SK-MEL-5 (cell line): ENCODE results near the gene PIP4K2A. TPM values are rescaled to one million over a fixed set of nuclear protein-coding genes. Genes with fewer than 3 reads are reported as not detected.
"Not testable (repeated sequence)": the region's sequence is repeated elsewhere in the genome, so short reads cannot be mapped to it uniquely, and the experiment has no call there.

Experiments
- DNase-seq: peaks from one replicate; pipeline ENCODE4 v3.0.0-alpha.2; 2016; ENCODE audit warnings: low read depth, low spot score
- in situ Hi-C: cut with HindIII; loops from 2 replicates; pipeline ENCODE4 v1.10.0; 2016; ENCODE audit warnings: low sequenced_read_pairs, high pct_unique_total_duplicates, low pct_unique_long_range_greater_than_20kb
- total RNA-seq: library from RNA; depleted of rRNA; stranded (reverse); fragments of >200 nt; shearing (Covaris generic); gene quantifications from 2 replicates; pipeline ENCODE4 v1.2.3, GENCODE V29; 2014

The PIP4K2A gene
- total RNA-seq, 1 experiment from 2014 or later = 109 TPM

DNA sequence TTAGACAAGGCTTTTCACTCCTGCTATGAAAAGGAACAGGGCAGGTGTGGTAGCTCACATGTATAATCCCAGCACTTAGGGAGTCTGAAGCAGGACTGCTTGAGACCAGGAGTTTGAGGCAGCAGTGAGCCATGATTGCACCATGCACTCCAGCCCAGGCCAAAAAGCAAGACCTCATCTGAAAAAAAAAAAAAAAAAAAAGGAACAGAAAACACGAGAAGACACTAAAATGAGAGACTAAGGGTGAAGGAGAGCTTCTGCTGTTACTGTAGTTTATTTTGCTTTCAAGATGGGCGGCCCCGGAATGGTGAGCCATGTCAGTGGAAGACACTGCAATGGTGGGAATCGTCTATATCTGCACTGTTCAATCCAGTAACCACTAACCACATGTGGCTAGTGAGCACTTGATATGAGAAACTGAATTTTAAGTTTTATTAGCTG is 9.9 kb downstream of the PIP4K2A start:
- in situ Hi-C loops = no loop called here
- DNase-seq = no peak

DNA sequence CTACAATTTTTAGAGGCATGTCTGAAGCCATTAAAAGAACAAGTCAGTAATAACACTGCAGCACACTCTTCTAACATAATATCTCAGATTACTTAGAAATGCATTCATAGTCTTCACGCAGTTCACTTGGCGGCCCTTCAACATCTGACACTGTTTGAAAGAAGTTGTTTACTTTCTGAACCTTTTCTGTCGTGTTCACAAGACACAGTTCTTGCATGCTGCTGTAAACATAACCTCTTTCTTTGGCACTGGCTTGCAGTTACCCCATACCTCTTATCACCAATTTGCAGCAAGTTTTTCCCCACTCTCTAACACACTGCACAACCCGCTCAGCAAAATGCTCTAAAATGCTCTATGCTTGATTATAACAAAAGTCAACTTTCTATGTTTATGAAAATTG is 12.0 kb downstream of the PIP4K2A start:
- in situ Hi-C loops = no loop called here
- no peak for DNase-seq

GRCh38 chr10:22701132-22701826 is 13.1 kb downstream of the PIP4K2A start:
- no peak for DNase-seq
- in situ Hi-C loops = no loop called here

GRCh38 chr10:22700489-22700888 is 13.9 kb downstream of the PIP4K2A start:
- in situ Hi-C loops = no loop called here

GRCh38 chr10:22699976-22700375 is 14.4 kb downstream of the PIP4K2A start:
- no peak for DNase-seq
- in situ Hi-C loops = no loop called here

More at GRCh38 chr10:22700489-22700888, 13.9 kb downstream of the PIP4K2A start:
- no peak for DNase-seq

DNA sequence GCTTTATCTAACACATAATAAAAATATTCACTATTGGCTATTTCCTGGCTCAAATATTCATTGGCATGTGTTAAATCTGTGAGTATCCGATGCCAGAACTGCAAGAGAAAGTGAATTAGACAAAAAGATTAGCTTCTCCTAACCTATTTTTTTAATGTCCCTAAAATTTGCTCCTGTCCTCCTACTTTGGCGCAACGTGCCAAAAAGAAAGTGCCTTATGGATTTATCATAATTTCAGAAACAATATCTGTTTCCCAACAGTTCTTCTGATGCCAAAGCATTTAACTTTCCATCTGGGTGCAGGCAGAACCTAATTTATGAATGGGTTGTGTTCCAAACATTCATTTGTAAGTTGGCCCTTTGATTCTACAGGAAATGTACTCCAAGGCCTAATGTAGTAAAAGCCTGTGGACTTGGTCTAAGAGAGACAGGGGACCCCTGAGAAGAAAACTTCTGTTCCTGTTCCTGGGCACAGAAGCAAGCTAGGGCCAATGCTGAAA is 15.4 kb downstream of the PIP4K2A start:
- DNase-seq = no peak
- in situ Hi-C loops = no loop called here

DNA sequence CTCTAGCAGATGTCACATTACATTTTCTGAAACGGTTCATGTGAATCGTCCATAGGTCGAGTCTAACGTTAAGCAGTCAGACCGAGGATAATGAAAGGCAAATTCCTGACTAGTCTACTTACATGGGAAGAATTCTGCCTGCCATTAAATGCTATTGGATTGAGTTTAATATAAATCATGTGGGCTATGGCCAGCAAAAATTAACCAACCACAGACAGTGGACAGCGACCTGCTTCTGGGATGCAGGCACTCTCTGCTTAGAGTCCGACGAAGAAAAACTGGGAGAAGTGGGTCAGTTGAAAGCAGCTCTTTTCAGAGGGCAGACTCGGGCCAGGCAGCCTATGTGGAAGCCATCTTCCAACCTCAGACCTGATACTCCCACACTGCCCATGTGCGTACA is 16.6 kb downstream of the PIP4K2A start:
- no peak for DNase-seq
- in situ Hi-C loops = no loop called here

- DNase-seq = no peak
- in situ Hi-C loops = no loop called here
Measured at GRCh38 chr10:22697101-22697500, 17.3 kb downstream of the PIP4K2A start.

GRCh38 chr10:22693860-22694259 is 20.5 kb downstream of the PIP4K2A start:
- DNase-seq = no peak
- in situ Hi-C loops = no loop called here

GRCh38 chr10:22693371-22693784 is 21.0 kb downstream of the PIP4K2A start:
- in situ Hi-C loops = no loop called here
- DNase-seq = no peak

GRCh38 chr10:22692119-22692518 is 22.3 kb downstream of the PIP4K2A start:
- DNase-seq, in situ Hi-C loops: not testable (repeated sequence)

DNA sequence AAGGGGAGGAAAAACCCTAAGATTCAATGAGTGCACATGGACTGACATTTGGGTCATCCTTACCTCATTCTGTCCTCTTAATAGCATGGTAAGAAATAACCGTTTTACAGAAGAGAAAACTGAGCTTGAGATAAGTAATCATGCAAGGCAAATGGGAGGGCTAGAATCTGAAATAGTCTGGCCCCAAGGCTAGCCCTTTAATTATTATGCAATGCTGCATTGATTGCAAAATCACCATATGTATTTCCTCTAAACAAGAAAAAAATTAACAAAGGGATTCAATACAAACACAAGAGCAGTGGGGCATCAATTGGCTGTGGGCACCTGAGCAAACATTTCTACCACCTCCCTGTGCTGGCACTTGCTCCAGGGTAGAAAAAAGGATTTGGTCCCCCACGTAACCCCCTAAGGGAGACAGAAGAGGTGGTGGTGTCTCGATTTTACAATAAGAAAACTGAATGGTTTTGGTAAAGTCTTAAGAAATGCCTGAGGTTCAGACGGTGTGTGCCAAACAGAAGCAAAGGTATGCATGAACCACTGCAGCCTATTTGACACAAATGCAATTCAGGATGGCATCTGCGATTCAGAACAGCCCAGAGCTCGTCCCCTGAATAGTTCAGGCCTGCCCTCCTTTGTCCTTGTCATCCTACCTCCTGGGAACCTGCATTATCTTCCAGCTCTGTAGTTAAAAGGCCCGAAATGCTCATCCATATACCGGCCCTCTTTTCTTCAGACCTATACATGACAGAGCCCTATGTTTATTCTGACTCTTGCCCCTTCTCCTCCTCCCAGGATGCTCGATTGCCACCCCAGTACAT is 23.6 kb downstream of the PIP4K2A start:
- in situ Hi-C loops = no loop called here
- no peak for DNase-seq

DNA sequence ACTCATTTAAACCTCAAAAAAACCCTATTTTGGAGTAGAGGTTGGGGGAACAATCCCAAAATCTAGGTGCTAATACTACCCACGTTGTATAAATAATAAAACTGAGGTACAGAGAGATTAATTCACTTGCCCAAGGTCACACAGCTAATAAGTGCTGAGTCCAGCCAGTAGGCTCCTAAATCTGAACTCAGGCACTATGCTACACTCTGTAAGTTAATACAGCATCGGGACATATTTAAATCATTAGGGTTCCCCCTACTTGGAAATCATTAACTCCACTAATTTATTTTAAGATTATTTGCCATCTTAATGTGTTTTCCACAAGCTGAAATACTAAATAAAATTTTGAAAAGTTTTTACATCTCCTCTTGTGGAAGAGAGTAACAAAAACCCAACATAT is 24.2 kb downstream of the PIP4K2A start:
- in situ Hi-C loops = no loop called here
- DNase-seq = no peak

- in situ Hi-C loops = no loop called here
Measured at GRCh38 chr10:22686347-22686746, 28.0 kb downstream of the PIP4K2A start.

GRCh38 chr10:22685926-22686325 is 28.5 kb downstream of the PIP4K2A start:
- DNase-seq = no peak
- in situ Hi-C loops = no loop called here

More at GRCh38 chr10:22686347-22686746, 28.0 kb downstream of the PIP4K2A start:
- no peak for DNase-seq

- in situ Hi-C loops = no loop called here
- no peak for DNase-seq
Measured at GRCh38 chr10:22684699-22685098, 29.7 kb downstream of the PIP4K2A start.

DNA sequence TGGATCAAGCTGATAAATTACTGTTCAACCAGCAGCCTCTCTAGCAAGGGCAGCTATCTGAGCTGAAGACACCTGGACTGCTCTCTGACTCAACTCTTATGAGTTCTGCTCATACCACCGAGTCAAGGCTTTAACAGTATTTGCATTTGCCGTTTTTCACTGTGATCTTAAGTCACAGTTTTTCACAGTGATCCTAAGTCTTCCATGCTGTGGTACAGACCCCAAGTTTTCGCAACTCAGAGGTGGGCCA is 31.3 kb downstream of the PIP4K2A start:
- in situ Hi-C loops = no loop called here
- no peak for DNase-seq

- in situ Hi-C loops = no loop called here
- DNase-seq = no peak
Measured at GRCh38 chr10:22682237-22683139, 31.9 kb downstream of the PIP4K2A start.
